Hippocampal formation (tissue), 2 donors: ENCODE measurements around the gene LEPR.
"Not testable (repeated sequence)": the region's sequence is repeated elsewhere in the genome, so short reads cannot be mapped to it uniquely, and the experiment has no call there.

Experiments
- DNase-seq, 2 donors: peaks; one replicate each; lab custom pipeline; 2025; lab: John Stamatoyannopoulos, UW

The LEPR gene, protein sequence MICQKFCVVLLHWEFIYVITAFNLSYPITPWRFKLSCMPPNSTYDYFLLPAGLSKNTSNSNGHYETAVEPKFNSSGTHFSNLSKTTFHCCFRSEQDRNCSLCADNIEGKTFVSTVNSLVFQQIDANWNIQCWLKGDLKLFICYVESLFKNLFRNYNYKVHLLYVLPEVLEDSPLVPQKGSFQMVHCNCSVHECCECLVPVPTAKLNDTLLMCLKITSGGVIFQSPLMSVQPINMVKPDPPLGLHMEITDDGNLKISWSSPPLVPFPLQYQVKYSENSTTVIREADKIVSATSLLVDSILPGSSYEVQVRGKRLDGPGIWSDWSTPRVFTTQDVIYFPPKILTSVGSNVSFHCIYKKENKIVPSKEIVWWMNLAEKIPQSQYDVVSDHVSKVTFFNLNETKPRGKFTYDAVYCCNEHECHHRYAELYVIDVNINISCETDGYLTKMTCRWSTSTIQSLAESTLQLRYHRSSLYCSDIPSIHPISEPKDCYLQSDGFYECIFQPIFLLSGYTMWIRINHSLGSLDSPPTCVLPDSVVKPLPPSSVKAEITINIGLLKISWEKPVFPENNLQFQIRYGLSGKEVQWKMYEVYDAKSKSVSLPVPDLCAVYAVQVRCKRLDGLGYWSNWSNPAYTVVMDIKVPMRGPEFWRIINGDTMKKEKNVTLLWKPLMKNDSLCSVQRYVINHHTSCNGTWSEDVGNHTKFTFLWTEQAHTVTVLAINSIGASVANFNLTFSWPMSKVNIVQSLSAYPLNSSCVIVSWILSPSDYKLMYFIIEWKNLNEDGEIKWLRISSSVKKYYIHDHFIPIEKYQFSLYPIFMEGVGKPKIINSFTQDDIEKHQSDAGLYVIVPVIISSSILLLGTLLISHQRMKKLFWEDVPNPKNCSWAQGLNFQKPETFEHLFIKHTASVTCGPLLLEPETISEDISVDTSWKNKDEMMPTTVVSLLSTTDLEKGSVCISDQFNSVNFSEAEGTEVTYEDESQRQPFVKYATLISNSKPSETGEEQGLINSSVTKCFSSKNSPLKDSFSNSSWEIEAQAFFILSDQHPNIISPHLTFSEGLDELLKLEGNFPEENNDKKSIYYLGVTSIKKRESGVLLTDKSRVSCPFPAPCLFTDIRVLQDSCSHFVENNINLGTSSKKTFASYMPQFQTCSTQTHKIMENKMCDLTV

DNA sequence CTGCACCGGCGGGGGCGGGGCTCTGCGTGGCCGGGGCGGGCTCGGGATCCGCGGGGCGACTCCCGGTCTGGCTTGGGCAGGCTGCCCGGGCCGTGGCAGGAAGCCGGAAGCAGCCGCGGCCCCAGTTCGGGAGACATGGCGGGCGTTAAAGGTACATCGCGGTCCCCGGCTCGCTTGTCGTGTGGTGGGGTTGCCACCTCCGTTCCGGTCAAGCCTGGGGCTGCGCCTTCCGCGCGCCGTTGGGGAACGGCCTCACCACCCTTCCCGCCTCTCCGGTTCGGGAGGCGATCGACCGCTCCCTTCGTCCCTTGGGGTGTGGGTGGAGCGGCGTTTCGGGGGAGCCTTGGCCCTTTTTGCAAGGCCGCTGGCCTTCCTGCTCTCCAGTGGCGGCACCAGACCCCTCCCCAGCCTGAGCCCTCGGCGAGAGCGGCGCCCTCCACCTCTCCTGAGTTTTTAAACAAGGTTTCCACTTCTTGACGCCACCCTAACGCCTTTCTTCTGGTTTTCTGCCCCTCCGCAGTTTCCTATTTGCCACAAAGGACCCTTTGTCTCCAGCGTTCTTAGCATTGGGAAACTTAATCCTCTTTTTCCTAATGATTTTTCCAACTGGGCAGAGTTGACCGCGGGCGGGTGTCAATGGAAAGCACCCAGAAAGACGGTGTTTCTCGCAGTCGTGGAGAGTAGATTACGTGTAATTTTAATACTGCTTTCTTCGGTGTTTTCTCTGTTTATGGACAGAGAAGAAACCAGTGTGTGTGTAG is at the start of gene LEPR, which contains the start of gene LEPROT:
Gene LEPR, plus strand, starts transcription at position 79 of the 761 bp plus-strand sequence. CDS start 144,898 bp downstream, outside the sequence.
Gene LEPROT, plus strand, starts transcription at position 79 of the 761 bp plus-strand sequence. Its CDS starts 57 bp downstream, at position 136.
- DNase-seq, result peak in 1 of 2 donors; percentile 27

GRCh38 chr1:65371544-65371943 is 48.9 kb upstream of the LEPR start:
- DNase-seq, result no peak

GRCh38 chr1:65372557-65372956 is 47.9 kb upstream of the LEPR start:
- peak in 1 of 2 donors; percentile 6 for DNase-seq

DNA sequence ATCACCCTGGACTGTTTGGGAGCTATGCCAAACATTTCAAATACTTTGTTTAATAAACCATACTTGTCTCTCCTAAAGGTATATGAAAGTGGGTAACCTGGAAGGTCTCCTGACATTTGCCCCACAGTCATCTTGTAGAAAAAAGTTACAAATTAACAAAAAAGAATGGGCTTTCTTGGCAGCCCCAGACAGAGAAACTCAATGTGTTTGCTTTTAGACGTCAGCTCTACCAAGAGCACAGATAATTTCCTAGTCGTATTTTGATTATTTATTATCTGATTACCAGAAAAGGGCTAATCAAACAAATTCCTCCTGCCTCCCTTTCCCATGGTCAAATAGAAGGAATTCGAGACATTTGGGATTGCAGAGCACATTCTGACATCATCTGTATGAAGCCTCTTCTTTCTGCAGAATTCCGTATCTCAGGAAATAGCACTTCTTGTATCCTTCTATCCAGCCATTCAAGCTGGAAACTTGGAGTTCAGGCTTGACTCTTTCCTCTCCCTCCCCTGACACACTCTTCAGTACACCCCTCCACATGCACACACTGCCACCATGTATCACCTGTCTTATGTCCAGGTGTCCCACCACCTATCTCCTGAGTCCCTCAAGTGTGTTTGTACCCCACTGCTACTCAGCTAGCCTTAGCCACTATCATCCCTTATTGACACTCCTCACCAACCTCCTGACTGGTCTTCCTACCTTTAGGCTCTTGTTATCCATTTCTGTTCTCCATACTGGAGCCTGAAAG is 42.8 kb upstream of the LEPR start:
- no peak for DNase-seq

GRCh38 chr1:65378247-65378946 is 42.1 kb upstream of the LEPR start:
- DNase-seq, result no peak

- not testable (repeated sequence) for DNase-seq
Measured at GRCh38 chr1:65384426-65384825, 36.0 kb upstream of the LEPR start.

DNA sequence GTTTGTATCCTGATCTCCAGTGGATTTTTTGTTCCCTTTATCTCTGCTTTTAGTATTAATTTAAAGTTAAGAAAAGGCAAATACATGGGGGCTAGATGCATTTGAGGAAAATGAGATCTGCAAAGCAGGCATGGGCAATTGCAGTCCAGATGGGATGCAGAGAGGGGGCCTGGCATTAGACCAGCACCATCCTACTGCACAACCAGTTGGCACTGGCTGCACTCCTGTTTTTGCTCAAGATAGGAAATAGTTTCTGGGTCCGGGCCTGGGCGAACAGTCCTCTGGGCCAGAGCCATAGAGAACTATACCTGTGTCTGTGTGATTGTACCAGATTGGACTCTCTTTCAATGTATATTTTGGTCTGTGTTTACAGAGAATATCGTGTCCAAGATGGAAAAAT is 34.0 kb upstream of the LEPR start:
- no peak for DNase-seq

DNA sequence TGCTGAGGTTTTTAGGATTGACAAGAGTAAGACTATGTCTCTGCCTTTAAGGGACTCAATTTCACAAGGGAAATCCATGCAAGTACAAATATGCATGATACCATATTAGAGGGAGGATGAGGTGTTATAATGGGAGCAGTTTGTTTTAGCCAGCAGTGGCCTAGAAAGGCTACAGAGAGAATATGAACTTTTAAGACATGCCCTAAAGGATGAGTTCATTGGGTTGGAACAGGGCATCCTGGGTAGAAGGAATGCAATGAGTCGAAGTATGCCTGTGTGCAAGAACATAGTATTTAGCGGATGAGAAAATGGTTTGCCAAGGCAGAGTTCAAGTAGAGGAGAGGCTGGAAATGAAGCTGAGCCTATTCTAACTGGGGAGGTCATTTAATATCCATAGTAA is 32.6 kb upstream of the LEPR start:
- DNase-seq, result no peak

DNA sequence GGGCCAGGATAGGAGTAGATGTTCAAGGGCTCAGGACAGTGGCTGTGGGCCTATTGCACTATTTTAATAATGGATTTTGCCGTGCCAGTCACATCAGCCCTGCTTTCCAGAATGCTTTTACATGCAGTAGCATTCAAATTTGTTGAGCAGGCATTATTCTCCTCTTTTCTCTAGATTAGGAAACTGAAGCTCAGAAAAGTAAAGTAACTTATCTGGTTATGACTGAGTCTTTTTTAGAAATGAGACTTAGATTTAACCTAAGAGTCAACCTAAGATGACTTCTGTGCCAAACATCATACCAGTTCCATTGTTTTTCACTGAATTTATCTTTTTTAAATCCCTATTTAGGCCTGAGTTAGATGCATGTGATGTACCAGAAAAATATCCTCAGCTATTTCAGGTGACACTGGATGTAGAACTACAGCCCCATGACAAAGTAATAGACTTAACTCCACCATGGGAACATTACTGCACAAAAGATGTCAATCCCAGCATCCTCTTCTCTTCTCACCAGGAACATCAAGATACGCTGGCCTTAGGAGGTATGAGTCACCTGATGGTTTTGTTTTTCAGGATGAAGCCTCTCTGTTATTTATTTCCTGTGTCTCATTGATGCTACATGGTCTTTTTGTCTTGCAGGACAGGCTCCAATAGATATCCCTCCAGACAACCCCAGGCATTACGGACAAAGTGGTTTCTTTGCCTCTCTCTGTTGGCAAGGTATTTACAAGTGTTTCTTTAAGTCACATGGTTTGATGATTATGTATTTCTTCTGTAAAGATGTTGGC is 31.4 kb upstream of the LEPR start:
- no peak for DNase-seq

DNA sequence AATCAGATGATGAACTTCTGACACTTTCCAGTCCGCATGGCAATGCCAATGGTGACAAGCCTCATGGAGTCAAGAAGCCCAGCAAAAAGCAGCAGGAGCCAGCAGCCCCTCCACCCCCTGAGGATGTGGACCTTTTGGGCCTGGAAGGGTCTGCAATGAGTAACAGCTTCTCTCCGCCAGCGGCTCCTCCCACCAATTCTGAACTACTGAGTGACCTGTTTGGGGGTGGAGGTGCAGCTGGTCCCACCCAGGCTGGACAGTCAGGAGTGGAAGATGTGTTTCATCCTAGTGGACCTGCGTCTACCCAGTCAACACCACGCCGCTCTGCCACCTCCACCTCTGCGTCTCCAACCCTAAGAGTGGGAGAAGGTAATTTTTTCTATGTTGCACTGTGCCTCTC is 28.0 kb upstream of the LEPR start:
- DNase-seq, result no peak

DNA sequence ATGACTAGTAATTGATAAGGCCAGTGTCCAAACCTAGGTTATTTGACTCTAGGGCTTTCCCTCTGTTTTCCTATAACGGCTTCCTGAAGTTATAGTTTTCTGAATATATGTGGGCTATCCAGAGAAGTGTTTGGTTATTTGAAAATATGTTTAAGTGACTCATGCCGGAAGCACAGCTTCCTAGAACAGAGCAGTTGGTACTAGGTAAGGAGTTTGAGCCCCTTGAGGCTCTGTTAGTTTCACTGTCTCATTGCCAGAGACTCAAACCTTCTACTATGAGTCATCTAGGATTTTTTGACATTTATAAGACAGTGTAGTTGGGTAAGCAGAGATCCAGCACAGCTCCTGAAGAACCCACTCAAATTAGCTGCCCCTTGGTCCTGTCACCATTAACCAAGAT is 27.1 kb upstream of the LEPR start:
- DNase-seq, result no peak

DNA sequence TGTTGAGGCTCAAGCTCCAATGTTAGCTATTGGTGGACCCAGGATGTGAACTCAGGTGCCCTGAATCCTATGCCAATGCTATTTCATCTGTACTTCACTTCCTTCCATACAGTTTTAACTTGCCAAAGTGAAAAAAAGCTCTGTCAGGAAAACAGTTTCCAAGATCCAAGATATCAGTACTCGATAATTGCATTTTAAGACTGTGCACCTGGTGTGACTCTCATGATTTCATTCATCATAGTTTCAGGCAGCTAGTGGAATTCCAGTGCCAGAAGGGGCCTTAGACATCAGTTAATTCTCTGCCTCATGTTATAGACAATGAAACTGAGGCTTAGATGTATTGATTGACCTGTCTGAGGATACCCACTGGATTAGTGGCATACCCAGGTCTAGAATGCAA is 26.5 kb upstream of the LEPR start:
- no peak for DNase-seq

GRCh38 chr1:65395887-65396612 is 24.4 kb upstream of the LEPR start:
- no peak for DNase-seq

DNA sequence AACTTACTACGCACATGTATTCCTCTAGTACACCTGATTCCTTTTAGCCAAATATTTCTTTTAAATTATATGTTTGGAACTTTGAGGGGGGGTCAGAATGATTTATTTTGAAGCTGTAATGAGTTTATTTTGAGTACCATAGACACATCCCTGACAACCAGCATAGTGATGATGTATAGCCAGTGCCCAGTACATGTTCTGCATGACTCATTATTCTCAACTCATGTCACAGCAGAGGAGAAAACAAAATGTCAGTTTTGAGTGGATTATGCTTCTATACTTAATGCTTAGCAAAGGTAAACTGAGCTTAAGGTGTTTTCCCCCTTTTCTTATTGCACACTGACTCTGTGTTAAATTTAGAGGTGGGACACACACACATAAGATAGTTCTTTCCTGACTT is 22.4 kb upstream of the LEPR start:
- no peak for DNase-seq

DNA sequence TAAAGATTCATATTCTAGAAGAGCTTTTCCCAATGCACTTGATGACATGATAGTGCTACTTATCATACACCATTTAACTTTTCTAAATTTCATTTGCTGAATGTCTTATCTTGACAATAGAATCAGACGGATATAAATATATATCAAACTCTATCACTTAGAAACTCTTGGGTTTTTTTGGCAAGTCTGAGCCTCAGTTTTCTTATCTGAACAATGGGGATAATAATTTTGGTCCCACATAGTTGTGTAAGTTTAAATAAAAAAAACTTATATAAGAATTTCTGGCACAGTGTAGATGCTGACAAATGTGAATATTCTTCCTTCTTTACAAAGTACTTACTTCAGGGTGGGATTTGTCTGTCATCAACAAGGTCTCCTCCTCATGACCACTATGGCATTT is 21.5 kb upstream of the LEPR start:
- no peak for DNase-seq

DNA sequence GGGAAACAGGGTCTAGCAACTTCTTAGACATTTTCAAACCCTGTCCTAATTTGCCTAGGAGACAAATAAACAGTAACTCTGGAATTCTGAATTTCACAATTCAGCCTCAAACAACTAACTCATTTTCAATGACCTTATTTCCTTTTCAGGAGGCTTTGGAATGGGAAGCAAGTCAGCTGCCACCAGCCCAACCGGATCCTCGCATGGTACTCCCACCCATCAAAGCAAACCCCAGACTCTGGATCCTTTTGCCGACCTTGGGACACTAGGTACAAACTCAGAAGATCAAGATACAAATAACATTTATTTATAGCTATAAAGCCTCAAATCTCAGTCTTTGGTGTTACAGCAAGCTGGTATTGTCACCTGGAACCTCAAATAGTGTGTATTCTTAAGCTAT is 18.9 kb upstream of the LEPR start:
- peak in 1 of 2 donors; percentile 14 for DNase-seq

DNA sequence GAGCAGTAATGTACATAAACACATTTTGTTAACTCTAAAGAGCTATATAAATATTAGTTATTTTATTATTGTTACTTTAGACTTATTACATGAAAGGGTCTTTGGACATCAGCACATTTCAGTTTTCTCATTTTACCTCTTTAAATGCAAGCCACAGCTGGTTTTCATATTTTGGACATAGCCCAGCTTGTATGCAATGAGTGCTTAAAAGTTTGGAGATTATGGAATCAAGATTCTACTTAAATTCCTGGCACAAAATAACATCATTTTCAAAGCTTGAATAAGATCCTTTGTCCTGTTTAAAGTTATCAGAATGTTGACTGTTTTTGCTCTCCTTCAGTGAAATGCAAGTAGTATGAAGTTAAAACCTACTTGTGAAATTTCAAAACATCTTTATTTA is 15.5 kb upstream of the LEPR start:
- DNase-seq, result no peak

GRCh38 chr1:65407877-65408276 is 12.6 kb upstream of the LEPR start:
- DNase-seq, result no peak

GRCh38 chr1:65409314-65409713 is 11.2 kb upstream of the LEPR start:
- DNase-seq, result no peak
